Measurements from ENCODE around the gene GRM4. TPM values are rescaled to one million over a fixed set of nuclear protein-coding genes. Genes with fewer than 3 reads are reported as not detected.

Gene GRM4
- total RNA-seq, 1 donor from 2014 or later, result 1.2 TPM

DNA sequence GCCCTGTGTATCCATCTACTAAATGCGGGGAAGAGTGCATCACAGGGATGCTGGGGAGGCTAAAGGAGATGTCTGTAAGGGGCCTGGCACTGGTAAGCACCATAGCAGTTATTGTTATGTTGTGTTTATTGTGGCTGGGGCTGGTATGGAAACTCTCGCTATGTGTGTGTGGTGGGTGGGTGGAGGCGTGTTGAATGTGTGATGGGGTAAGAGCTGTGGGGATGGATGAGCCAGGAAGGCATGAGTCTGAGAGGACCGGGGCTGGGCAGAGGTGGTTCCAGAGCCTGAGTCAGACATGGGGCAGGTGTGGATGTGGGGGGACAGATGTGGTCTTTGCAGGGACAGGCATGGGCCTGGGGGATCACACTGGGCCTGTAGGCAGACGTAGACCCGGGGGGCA, 88.1 kb downstream of the GRM4 start:
- Mint-ChIP-seq H3K27me3 (ENCODE audit: insufficient read depth, low read depth) (peaks cover 10% of the 10 kb centered on the region), H3K4me1 (peaks cover 32% of the 10 kb centered on the region), H3K4me3 (peak overlapping the region; percentile 52), H3K36me3 (no peaks in the 10 kb centered on the region), H3K27ac (peak overlapping the region; percentile 30), H3K9me3 (no peaks in the 10 kb centered on the region)
- no peak for DNase-seq (ENCODE audit: low spot score)
- Histone ChIP-seq H3K79me2 (ENCODE audit: low read depth) (no peaks in the 10 kb centered on the region), H3K4me1 (peaks cover 26% of the 10 kb centered on the region), H3K4me2 (no peak overlapping the region), H3K4me3 (no peak overlapping the region), H4K20me1 (ENCODE audit: low read depth) (peaks cover 3% of the 10 kb centered on the region), H3F3A (ENCODE audit: low read depth) (peaks cover 17% of the 10 kb centered on the region), H3K9me3 (ENCODE audit: low read depth) (no peaks in the 10 kb centered on the region), H3K9ac (no peak overlapping the region), H3K27ac (no peak overlapping the region), H2AFZ (replicated peaks) (no peak overlapping the region), H3K27me3 (no peaks in the 10 kb centered on the region), H3K36me3 (no peaks in the 10 kb centered on the region)
- TF ChIP-seq EZH2phosphoT487 (IDR thresholded peaks at IDR 0.05) (no peak), EZH2 (IDR thresholded peaks at IDR 0.05) (no peak)

DNA sequence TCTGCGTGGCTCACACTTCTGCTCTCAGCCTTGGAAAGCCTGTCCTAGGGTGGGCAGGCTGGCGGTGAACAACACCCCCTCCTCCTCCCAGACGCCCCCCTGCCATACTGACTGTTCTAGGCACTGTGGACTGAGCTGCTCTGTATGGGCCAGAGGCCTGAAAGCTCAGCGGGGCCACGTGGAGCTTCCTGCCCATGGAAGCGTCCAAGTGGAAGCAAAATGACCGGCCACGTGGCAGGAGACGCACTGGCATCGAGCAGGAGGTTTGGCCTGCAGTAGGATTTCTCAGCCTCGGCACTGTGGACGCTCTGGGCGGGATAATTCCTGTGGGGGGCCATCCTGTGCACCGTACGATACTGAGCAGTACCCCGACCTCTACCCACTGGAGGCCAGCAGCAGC, 88.7 kb downstream of the GRM4 start:
- H3K27ac ChIP-seq, result no peak overlapping the region
- peak overlapping the region; percentile 9 for H3K4me2 ChIP-seq
- H3K27me3 ChIP-seq, result no peaks in the 10 kb centered on the region
- H3K36me3 Mint-ChIP-seq, result no peaks in the 10 kb centered on the region
- H2AFZ ChIP-seq (replicated peaks), result no peak overlapping the region
- H3K9me3 Mint-ChIP-seq, result no peaks in the 10 kb centered on the region
- H3K36me3 ChIP-seq, result no peaks in the 10 kb centered on the region
- TF ChIP-seq CTCF (IDR thresholded peaks at IDR 0.05) (no peak), EZH2phosphoT487 (IDR thresholded peaks at IDR 0.05) (no peak), EZH2 (IDR thresholded peaks at IDR 0.05) (no peak)
- no peaks in the 10 kb centered on the region for H3K79me2 ChIP-seq (ENCODE audit: low read depth)
- no peak overlapping the region for H3K4me3 Mint-ChIP-seq
- H4K20me1 ChIP-seq (ENCODE audit: low read depth), result peaks cover 3% of the 10 kb centered on the region
- DNase-seq (ENCODE audit: low spot score), result no peak
- no peaks in the 10 kb centered on the region for H3K9me3 ChIP-seq (ENCODE audit: low read depth)
- H3K4me3 ChIP-seq, result no peak overlapping the region
- H3K27ac Mint-ChIP-seq, result no peak overlapping the region
- H3K9ac ChIP-seq, result no peak overlapping the region
- peaks cover 35% of the 10 kb centered on the region for H3K4me1 Mint-ChIP-seq
- H3K27me3 Mint-ChIP-seq (ENCODE audit: insufficient read depth, low read depth), result peaks cover 10% of the 10 kb centered on the region
- peaks cover 31% of the 10 kb centered on the region for H3K4me1 ChIP-seq
- peaks cover 23% of the 10 kb centered on the region for H3F3A ChIP-seq (ENCODE audit: low read depth)

- H2AFZ ChIP-seq (replicated peaks), result peak overlapping the region; percentile 17
- Mint-ChIP-seq H3K36me3 (no peaks in the 10 kb centered on the region), H3K27me3 (ENCODE audit: insufficient read depth, low read depth) (peaks cover 12% of the 10 kb centered on the region), H3K9me3 (no peaks in the 10 kb centered on the region), H3K4me1 (peaks cover 37% of the 10 kb centered on the region), H3K27ac (no peak overlapping the region), H3K4me3 (peak overlapping the region; percentile 30)
- H3F3A ChIP-seq (ENCODE audit: low read depth), result peaks cover 26% of the 10 kb centered on the region
- H3K9me3 ChIP-seq (ENCODE audit: low read depth), result no peaks in the 10 kb centered on the region
- H3K9ac ChIP-seq, result no peak overlapping the region
- H3K4me3 ChIP-seq, result no peak overlapping the region
- H3K27me3 ChIP-seq, result no peaks in the 10 kb centered on the region
- no peaks in the 10 kb centered on the region for H3K36me3 ChIP-seq
- peaks cover 36% of the 10 kb centered on the region for H3K4me1 ChIP-seq
- DNase-seq (ENCODE audit: low spot score), result peak; percentile 93
- TF ChIP-seq CTCF (IDR thresholded peaks at IDR 0.05), result no peak
- no peak for TF ChIP-seq EZH2phosphoT487 (IDR thresholded peaks at IDR 0.05)
- TF ChIP-seq EZH2 (IDR thresholded peaks at IDR 0.05), result no peak
- H4K20me1 ChIP-seq (ENCODE audit: low read depth), result peaks cover 3% of the 10 kb centered on the region
- H3K27ac ChIP-seq, result no peak overlapping the region
- H3K4me2 ChIP-seq, result peak overlapping the region; percentile 9
- H3K79me2 ChIP-seq (ENCODE audit: low read depth), result no peaks in the 10 kb centered on the region
Measured at GRCh38 chr6:34056305-34057108, 89.4 kb downstream of the GRM4 start.
